Ishikawa (cell line): Measurements from ENCODE around the gene SEMA6A.

ENCODE experiments used
- CEBPB ChIP-seq: IDR thresholded peaks from 2 replicates; pipeline ENCODE4 v1.6.1; 2012
- EP300 ChIP-seq: IDR thresholded peaks from 2 replicates; pipeline ENCODE4 v1.6.1; 2012; ENCODE audit warnings: borderline replicate concordance
- FOXM1 ChIP-seq: IDR thresholded peaks from 2 replicates; pipeline ENCODE4 v1.6.1; 2012; ENCODE audit warnings: low read depth, borderline replicate concordance
- MAX ChIP-seq: IDR thresholded peaks from 2 replicates; pipeline ENCODE4 v1.6.1; 2012
- RAD21 ChIP-seq: IDR thresholded peaks from 2 replicates; pipeline ENCODE4 v1.6.1; 2012; ENCODE audit warnings: low read depth
- REST ChIP-seq: IDR thresholded peaks from 2 replicates; pipeline ENCODE4 v1.6.1; 2012; ENCODE audit warnings: low read depth, mild to moderate bottlenecking
- TCF12 ChIP-seq: IDR thresholded peaks from 2 replicates; pipeline ENCODE4 v1.6.1; 2012; ENCODE audit warnings: low read depth
- TEAD4 ChIP-seq: IDR thresholded peaks from 2 replicates; pipeline ENCODE4 v1.6.1; 2012
- YY1 ChIP-seq: IDR thresholded peaks from 2 replicates; pipeline ENCODE4 v1.6.1; 2012; ENCODE audit warnings: low read depth
- ZBTB7A ChIP-seq: IDR thresholded peaks from 2 replicates; pipeline ENCODE4 v1.6.1; 2012; ENCODE audit warnings: low read depth

GRCh38 chr5:116473706-116474105 lies 100.9 kb downstream of the SEMA6A start:
- TF ChIP-seq TEAD4 = no peak
- TF ChIP-seq RAD21 = no peak
- TF ChIP-seq FOXM1 = no peak
- TF ChIP-seq EP300 = no peak
- TF ChIP-seq CEBPB = no peak
- TF ChIP-seq TCF12 = no peak
- TF ChIP-seq MAX = no peak
- TF ChIP-seq REST = no peak
- TF ChIP-seq ZBTB7A = no peak
- no peak for TF ChIP-seq YY1
